ENCODE results near the gene TMC3. TPM values are rescaled to one million over a fixed set of nuclear protein-coding genes. Genes with fewer than 3 reads are reported as not detected.

TMC3 gene
- total and polyA plus RNA-seq, 2 of the 13 experiments (the other 11 are each of a cell fraction or from before 2014, with no cell fraction given): not detected

GRCh38 chr15:81316267-81316666 is 57.7 kb downstream of the TMC3 start:
- POLR2A ChIA-PET: no interaction called here
- H3K9me3 ChIP-seq (ENCODE audit: low read length): no peaks in the 10 kb centered on the region
- in situ Hi-C loops (cut with HindIII; ENCODE audit: extremely low pct_ligation_motif_present, low pct_unique_long_range_greater_than_20kb): no loop called here

GRCh38 chr15:81315452-81316175 is 58.4 kb downstream of the TMC3 start:
- Histone ChIP-seq H3K4me1 (ENCODE audit: insufficient read depth, low read length) (no peaks in the 10 kb centered on the region), H3K9me3 (ENCODE audit: low read length) (no peaks in the 10 kb centered on the region), H3K9ac (ENCODE audit: insufficient read depth, low read depth, low read length) (no peak overlapping the region), H3K27ac (ENCODE audit: extremely low read length, insufficient read depth, low read length) (no peak overlapping the region), H3K36me3 (replicated peaks in 1 of 2; ENCODE audit: control insufficient read depth in 1 of 2, insufficient read depth in 2 of 2, low read length in 2 of 2) (peaks cover 0 to 14% of the 10 kb centered on the region in 2 experiments; a peak in 3 of 5 replicates), H2AFZ (ENCODE audit: low read length) (no peak overlapping the region), H3K4me3 (replicated peaks in 1 of 3; ENCODE audit: insufficient read depth in 1 of 3, low read depth in 2 of 3, low read length in 3 of 3) (no peak overlapping the region), H4K20me1 (ENCODE audit: insufficient read depth, low read length) (no peaks in the 10 kb centered on the region), H3K4me2 (ENCODE audit: low read depth, low read length) (no peak overlapping the region), H3K27me3 (ENCODE audit: control insufficient read depth in 1 of 2, insufficient read depth in 2 of 2, low read length in 2 of 2) (no peaks in the 10 kb centered on the region), H3K79me2 (ENCODE audit: insufficient read depth, low read length) (no peaks in the 10 kb centered on the region)
- ATAC-seq (no peak), DNase-seq (ENCODE audit: low spot score) (no peak), FAIRE-seq (no peak)
- intact Hi-C loops (cut with micrococcal nuclease; ENCODE audit: unreplicated experiment) (no loop called here), in situ Hi-C loops (cut with HindIII; ENCODE audit: extremely low pct_ligation_motif_present, low pct_unique_long_range_greater_than_20kb) (no loop called here)
- BruUV-seq (replicated peaks): no TSS peak
- ChIA-PET CTCF (ENCODE audit: low intra/inter-chr PET ratio, low total read pairs) (no interaction called here), POLR2A (no interaction called here)
- WGBS (ENCODE audit: low lambda C conversion rate): 92% methylated on average over 12 of the region's 14 CpGs
- no peak for TF ChIP-seq ZNF446 (CRISPR knock-in tag; IDR thresholded peaks at IDR 0.05)
- TF ChIP-seq KLF15 (CRISPR knock-in tag; IDR thresholded peaks at IDR 0.05; ENCODE audit: borderline replicate concordance): no peak
- TF ChIP-seq MXI1 (IDR thresholded peaks at IDR 0.05; ENCODE audit: borderline replicate concordance, low read depth, low read length): no peak
- TF ChIP-seq THYN1 (CRISPR knock-in tag; IDR thresholded peaks at IDR 0.05; ENCODE audit: borderline replicate concordance, low read depth): no peak
- TF ChIP-seq TERF1 (CRISPR knock-in tag; IDR thresholded peaks at IDR 0.05): no peak
- no peak for TF ChIP-seq ARNT (IDR thresholded peaks at IDR 0.05)
- no peak for TF ChIP-seq CENPBD1 (CRISPR knock-in tag; IDR thresholded peaks at IDR 0.05; ENCODE audit: borderline replicate concordance, low read depth)
- no peak for TF ChIP-seq PAXIP1 (CRISPR knock-in tag; conservative IDR thresholded peaks at IDR 0.05)
- no peak for TF ChIP-seq ZNF317 (CRISPR knock-in tag; IDR thresholded peaks at IDR 0.05)
- TF ChIP-seq BCL6 (CRISPR knock-in tag; IDR thresholded peaks at IDR 0.05): no peak
- no peak for TF ChIP-seq GTF2F1 (IDR thresholded peaks at IDR 0.05; ENCODE audit: low read length)
- TF ChIP-seq ONECUT2 (CRISPR knock-in tag; IDR thresholded peaks at IDR 0.05): no peak

More at GRCh38 chr15:81316267-81316666, 57.7 kb downstream of the TMC3 start:
- Histone ChIP-seq H3K27me3 (ENCODE audit: control insufficient read depth in 1 of 2, insufficient read depth in 2 of 2, low read length in 2 of 2) (no peaks in the 10 kb centered on the region), H3K4me1 (ENCODE audit: insufficient read depth, low read length) (no peaks in the 10 kb centered on the region), H3K36me3 (replicated peaks in 1 of 2; ENCODE audit: control insufficient read depth in 1 of 2, insufficient read depth in 2 of 2, low read length in 2 of 2) (peaks cover 0 to 14% of the 10 kb centered on the region in 2 experiments; a peak in 3 of 5 replicates), H3K27ac (ENCODE audit: extremely low read length, insufficient read depth, low read length) (no peak overlapping the region), H4K20me1 (ENCODE audit: insufficient read depth, low read length) (no peaks in the 10 kb centered on the region), H3K79me2 (ENCODE audit: insufficient read depth, low read length) (no peaks in the 10 kb centered on the region), H3K4me2 (ENCODE audit: low read depth, low read length) (no peak overlapping the region), H2AFZ (ENCODE audit: low read length) (no peak overlapping the region), H3K9ac (ENCODE audit: insufficient read depth, low read depth, low read length) (no peak overlapping the region), H3K4me3 (replicated peaks in 1 of 3; ENCODE audit: insufficient read depth in 1 of 3, low read depth in 2 of 3, low read length in 3 of 3) (no peak overlapping the region)
- DNase-seq (ENCODE audit: low spot score): no peak
- no peak for FAIRE-seq
- ATAC-seq: no peak
- CTCF ChIA-PET (ENCODE audit: low intra/inter-chr PET ratio, low total read pairs): no interaction called here
- TF ChIP-seq TBX2 (CRISPR knock-in tag; IDR thresholded peaks at IDR 0.05; ENCODE audit: borderline replicate concordance): no peak
- TF ChIP-seq ZNF768 (CRISPR knock-in tag; IDR thresholded peaks at IDR 0.05): peak; percentile 57; the same call in 1 of the 2 replicates
- TF ChIP-seq TMF1 (CRISPR knock-in tag; IDR thresholded peaks at IDR 0.05; ENCODE audit: low read depth): no peak
- no peak for TF ChIP-seq ZNF678 (CRISPR knock-in tag; IDR thresholded peaks at IDR 0.05)
- TF ChIP-seq NAIF1 (CRISPR knock-in tag; IDR thresholded peaks at IDR 0.05; ENCODE audit: borderline replicate concordance): no peak
- no TSS peak for BruUV-seq (replicated peaks)
- intact Hi-C loops (cut with micrococcal nuclease; ENCODE audit: unreplicated experiment): no loop called here
- 95% methylated on average over 3 of the region's 3 CpGs for WGBS (ENCODE audit: low lambda C conversion rate)

Data from HepG2 (cell line).